Skeletal muscle tissue (tissue), 4 donors: ENCODE results near the gene CLCN5. TPM values are rescaled to one million over a fixed set of nuclear protein-coding genes. Genes with fewer than 3 reads are reported as not detected.

Source experiments
- H3K27ac ChIP-seq: one replicate; pipeline ENCODE4 v1.7.0; 2013; ENCODE audit warnings: mild to moderate bottlenecking, low read depth, low read length, inconsistent platforms
- H3K27me3 ChIP-seq, 3 donors: one replicate each; pipeline ENCODE4 v1.7.0; 2013; ENCODE audit warnings: low read length in 3 of 3; ENCODE audit not compliant: control insufficient read depth in 3 of 3, insufficient read depth in 3 of 3
- H3K36me3 ChIP-seq, 3 donors: one replicate each; pipeline ENCODE4 v1.7.0; 2013; ENCODE audit warnings: low read length in 3 of 3; ENCODE audit not compliant: control insufficient read depth in 3 of 3, insufficient read depth in 3 of 3
- H3K4me1 ChIP-seq, 3 donors: one replicate each; pipeline ENCODE4 v1.7.0; 2013; ENCODE audit warnings: low read length in 3 of 3, mild to moderate bottlenecking in 3 of 3; ENCODE audit not compliant: control insufficient read depth in 3 of 3, insufficient read depth in 3 of 3
- H3K4me3 ChIP-seq, 3 donors: one replicate each; pipeline ENCODE4 v1.7.0; 2013; ENCODE audit warnings: low read length in 3 of 3
- H3K9ac ChIP-seq, 3 donors: one replicate each; pipeline ENCODE4 v1.7.0; 2013; ENCODE audit warnings: low read length in 3 of 3, mild to moderate bottlenecking in 3 of 3, moderate library complexity in 2 of 3, low read depth in 1 of 3
- H3K9me3 ChIP-seq, 3 donors: one replicate each; pipeline ENCODE4 v1.7.0; 2013; ENCODE audit warnings: low read length in 3 of 3; ENCODE audit not compliant: control insufficient read depth in 3 of 3
- total RNA-seq: library from RNA; depleted of rRNA; stranded (reverse); fragments of >200 nt; gene quantifications from one replicate; pipeline ENCODE4 v1.2.3, GENCODE V29; 2014
- donor health status: Osteomylitis.

CLCN5 gene
- total RNA-seq, 1 donor from 2014 or later = 91.3 TPM

- Histone ChIP-seq H3K9ac (no peak overlapping the region), H3K4me3 (no peak overlapping the region), H3K4me1 (no peaks in the 10 kb centered on the region), H3K36me3 (no peaks in the 10 kb centered on the region), H3K9me3 (no peaks in the 10 kb centered on the region), H3K27me3 (no peaks in the 10 kb centered on the region), H3K27ac (no peak overlapping the region)
Observed at GRCh38 chrX:49892542-49892941, 29.9 kb upstream of the CLCN5 start.

GRCh38 chrX:49896951-49897350 lies 25.4 kb upstream of the CLCN5 start:
- no peak overlapping the region for H3K9ac ChIP-seq
- H3K27me3 ChIP-seq = peaks cover 0 to 7% (median 0%) of the 10 kb centered on the region in 3 donors
- H3K4me3 ChIP-seq = no peak overlapping the region

GRCh38 chrX:49901048-49901447 lies 21.3 kb upstream of the CLCN5 start:
- Histone ChIP-seq H3K27me3 (peaks cover 0 to 7% (median 0%) of the 10 kb centered on the region in 3 donors), H3K9me3 (no peaks in the 10 kb centered on the region), H3K36me3 (no peaks in the 10 kb centered on the region), H3K4me3 (no peak overlapping the region), H3K9ac (no peak overlapping the region), H3K4me1 (no peaks in the 10 kb centered on the region), H3K27ac (no peak overlapping the region)

More at GRCh38 chrX:49896951-49897350, 25.4 kb upstream of the CLCN5 start:
- Histone ChIP-seq H3K36me3 (no peaks in the 10 kb centered on the region), H3K4me1 (no peaks in the 10 kb centered on the region), H3K27ac (no peak overlapping the region), H3K9me3 (no peaks in the 10 kb centered on the region)

GRCh38 chrX:49910344-49910743 lies 12.1 kb upstream of the CLCN5 start:
- Histone ChIP-seq H3K9ac (no peak overlapping the region), H3K27ac (no peak overlapping the region), H3K27me3 (peaks cover 0 to 10% (median 0%) of the 10 kb centered on the region in 3 donors)

GRCh38 chrX:49912086-49912485 lies 10.3 kb upstream of the CLCN5 start:
- Histone ChIP-seq H3K27ac (no peak overlapping the region), H3K4me3 (no peak overlapping the region), H3K27me3 (peaks cover 0 to 10% (median 0%) of the 10 kb centered on the region in 3 donors), H3K9me3 (no peaks in the 10 kb centered on the region), H3K4me1 (no peaks in the 10 kb centered on the region), H3K9ac (no peak overlapping the region), H3K36me3 (no peaks in the 10 kb centered on the region)

More at GRCh38 chrX:49910344-49910743, 12.1 kb upstream of the CLCN5 start:
- Histone ChIP-seq H3K4me3 (no peak overlapping the region), H3K36me3 (no peaks in the 10 kb centered on the region), H3K4me1 (no peaks in the 10 kb centered on the region), H3K9me3 (no peaks in the 10 kb centered on the region)

GRCh38 chrX:49912861-49913260 lies 9.5 kb upstream of the CLCN5 start:
- no peak overlapping the region for H3K9ac ChIP-seq
- H3K4me1 ChIP-seq = no peaks in the 10 kb centered on the region
- H3K9me3 ChIP-seq = no peaks in the 10 kb centered on the region
- H3K36me3 ChIP-seq = no peaks in the 10 kb centered on the region
- H3K27me3 ChIP-seq = peaks cover 0 to 10% (median 0%) of the 10 kb centered on the region in 3 donors
- no peak overlapping the region for H3K4me3 ChIP-seq
- no peak overlapping the region for H3K27ac ChIP-seq

- no peak overlapping the region for H3K9ac ChIP-seq
- no peak overlapping the region for H3K4me3 ChIP-seq
- H3K36me3 ChIP-seq = no peaks in the 10 kb centered on the region
- no peaks in the 10 kb centered on the region for H3K4me1 ChIP-seq
- no peak overlapping the region for H3K27ac ChIP-seq
- H3K9me3 ChIP-seq = no peaks in the 10 kb centered on the region
- H3K27me3 ChIP-seq = peaks cover 0 to 10% (median 0%) of the 10 kb centered on the region in 3 donors
Observed at GRCh38 chrX:49915361-49916222, 6.8 kb upstream of the CLCN5 start.

- Histone ChIP-seq H3K9ac (no peak overlapping the region), H3K36me3 (no peaks in the 10 kb centered on the region), H3K4me3 (no peak overlapping the region), H3K27me3 (no peaks in the 10 kb centered on the region), H3K4me1 (no peaks in the 10 kb centered on the region), H3K27ac (no peak overlapping the region), H3K9me3 (no peaks in the 10 kb centered on the region)
Observed at GRCh38 chrX:49919617-49920016, 2.8 kb upstream of the CLCN5 start.

- Histone ChIP-seq H3K4me3 (no peak overlapping the region), H3K27me3 (no peaks in the 10 kb centered on the region), H3K9ac (no peak overlapping the region), H3K36me3 (peaks cover 0 to 2% (median 0%) of the 10 kb centered on the region in 3 donors), H3K4me1 (peaks cover 0 to 8% (median 0%) of the 10 kb centered on the region in 3 donors), H3K27ac (no peak overlapping the region), H3K9me3 (no peaks in the 10 kb centered on the region)
Observed at GRCh38 chrX:49921109-49921508, 1.3 kb upstream of the CLCN5 start.

GRCh38 chrX:49925176-49925575 lies 2.8 kb downstream of the CLCN5 start:
- Histone ChIP-seq H3K27ac (no peak overlapping the region), H3K36me3 (peaks cover 0 to 2% (median 0%) of the 10 kb centered on the region in 3 donors), H3K9ac (no peak overlapping the region), H3K27me3 (no peaks in the 10 kb centered on the region), H3K4me1 (peaks cover 0 to 8% (median 0%) of the 10 kb centered on the region in 3 donors), H3K9me3 (no peaks in the 10 kb centered on the region), H3K4me3 (no peak overlapping the region)
